ENCODE data around the gene ZP2.
"Not testable (repeated sequence)": the region's sequence is repeated elsewhere in the genome, so short reads cannot be mapped to it uniquely, and the experiment has no call there.

ZP2 gene

GRCh38 chr16:21217121-21217520 lies 5.7 kb upstream of the ZP2 start:
- no peak for DNase-seq (ENCODE audit: low read depth in 2 of 2, low spot score in 1 of 2)

- DNase-seq (ENCODE audit: low read depth in 2 of 2, low spot score in 1 of 2): no peak
Observed at GRCh38 chr16:21214086-21214485, 2.7 kb upstream of the ZP2 start.

GRCh38 chr16:21208446-21209230 lies 2.7 kb downstream of the ZP2 start:
- no peak for DNase-seq (ENCODE audit: low read depth in 2 of 2, low spot score in 1 of 2)

- no peak for DNase-seq (ENCODE audit: low read depth in 2 of 2, low spot score in 1 of 2)
Observed at GRCh38 chr16:21206550-21206949, 4.8 kb downstream of the ZP2 start.

GRCh38 chr16:21205303-21205702 lies 6.1 kb downstream of the ZP2 start:
- DNase-seq (ENCODE audit: low read depth in 2 of 2, low spot score in 1 of 2): no peak

- DNase-seq (ENCODE audit: low read depth in 2 of 2, low spot score in 1 of 2): no peak
Observed at GRCh38 chr16:21203155-21203797, 8.1 kb downstream of the ZP2 start.

GRCh38 chr16:21199607-21200218 lies 11.7 kb downstream of the ZP2 start:
- no peak for DNase-seq (ENCODE audit: low read depth in 2 of 2, low spot score in 1 of 2)

GRCh38 chr16:21197621-21198020 lies 13.8 kb downstream of the ZP2 start:
- no peak for DNase-seq (ENCODE audit: low read depth in 2 of 2, low spot score in 1 of 2)

- no peak for DNase-seq (ENCODE audit: low read depth in 2 of 2, low spot score in 1 of 2)
Observed at GRCh38 chr16:21197112-21197511, 14.3 kb downstream of the ZP2 start.

GRCh38 chr16:21195330-21195729 lies 16.0 kb downstream of the ZP2 start:
- DNase-seq (ENCODE audit: low read depth in 2 of 2, low spot score in 1 of 2): not testable (repeated sequence)

GRCh38 chr16:21194771-21195301 lies 16.5 kb downstream of the ZP2 start:
- no peak for DNase-seq (ENCODE audit: low read depth in 2 of 2, low spot score in 1 of 2)

- DNase-seq (ENCODE audit: low read depth in 2 of 2, low spot score in 1 of 2): no peak
Observed at GRCh38 chr16:21192991-21193390, 18.4 kb downstream of the ZP2 start.

GRCh38 chr16:21190599-21190998 lies 20.8 kb downstream of the ZP2 start:
- DNase-seq (ENCODE audit: low read depth in 2 of 2, low spot score in 1 of 2): no peak

- no peak for DNase-seq (ENCODE audit: low read depth in 2 of 2, low spot score in 1 of 2)
Observed at GRCh38 chr16:21190013-21190412, 21.4 kb downstream of the ZP2 start.

GRCh38 chr16:21189311-21189710 lies 22.1 kb downstream of the ZP2 start:
- DNase-seq (ENCODE audit: low read depth in 2 of 2, low spot score in 1 of 2): no peak

- DNase-seq (ENCODE audit: low read depth in 2 of 2, low spot score in 1 of 2): no peak
Observed at GRCh38 chr16:21186326-21186691, 25.1 kb downstream of the ZP2 start.

GRCh38 chr16:21185659-21186325 lies 25.6 kb downstream of the ZP2 start:
- no peak for DNase-seq (ENCODE audit: low read depth in 2 of 2, low spot score in 1 of 2)

GRCh38 chr16:21184834-21185233 lies 26.5 kb downstream of the ZP2 start:
- DNase-seq (ENCODE audit: low read depth in 2 of 2, low spot score in 1 of 2): no peak

- no peak for DNase-seq (ENCODE audit: low read depth in 2 of 2, low spot score in 1 of 2)
Observed at GRCh38 chr16:21183995-21184394, 27.4 kb downstream of the ZP2 start.

- DNase-seq (ENCODE audit: low read depth in 2 of 2, low spot score in 1 of 2): no peak
Observed at GRCh38 chr16:21179983-21180365, 31.4 kb downstream of the ZP2 start.

GRCh38 chr16:21179126-21179982 lies 32.0 kb downstream of the ZP2 start:
- no peak for DNase-seq (ENCODE audit: low read depth in 2 of 2, low spot score in 1 of 2)
